IPS DF 6.9 (cell line): Measurements from ENCODE around the gene TLNRD1.

ENCODE experiments used
- DNase-seq: peaks from one replicate; pipeline ENCODE4 v3.0.0-alpha.2; 2013; ENCODE audit warnings: low read depth, low spot score
- H3K27ac ChIP-seq: one replicate; pipeline ENCODE4 v1.5.1; 2013; ENCODE audit warnings: low read length, control low read depth
- H3K27me3 ChIP-seq: 2 replicates; pipeline ENCODE4 v1.6.1; 2013; ENCODE audit warnings: mild to moderate bottlenecking, low read length; ENCODE audit not compliant: control insufficient read depth, insufficient read depth
- H3K36me3 ChIP-seq: 2 replicates; pipeline ENCODE4 v1.6.1; 2013; ENCODE audit warnings: low read length; ENCODE audit not compliant: control insufficient read depth, insufficient read depth
- H3K4me1 ChIP-seq: 2 replicates; pipeline ENCODE4 v1.6.1; 2013; ENCODE audit warnings: low read length; ENCODE audit not compliant: control insufficient read depth, insufficient read depth
- H3K4me3 ChIP-seq: 2 replicates; pipeline ENCODE4 v1.5.1; 2013; ENCODE audit warnings: mild to moderate bottlenecking, low read length
- H3K9me3 ChIP-seq: 2 replicates; pipeline ENCODE4 v1.6.1; 2013; ENCODE audit warnings: low read length, inconsistent platforms; ENCODE audit not compliant: control insufficient read depth, insufficient read depth
- WGBS: extraction: QIAGEN DNeasy Blood & Tissue Kit; methylation state at CpG from one replicate; pipeline ENCODE4 v1.1.7; 2013; ENCODE audit warnings: mixed read lengths, missing lambda C conversion rate; ENCODE audit not compliant: insufficient read length, insufficient coverage; 5-methylcytosine and 5-hydroxymethylcytosine counted together

The TLNRD1 gene

DNA sequence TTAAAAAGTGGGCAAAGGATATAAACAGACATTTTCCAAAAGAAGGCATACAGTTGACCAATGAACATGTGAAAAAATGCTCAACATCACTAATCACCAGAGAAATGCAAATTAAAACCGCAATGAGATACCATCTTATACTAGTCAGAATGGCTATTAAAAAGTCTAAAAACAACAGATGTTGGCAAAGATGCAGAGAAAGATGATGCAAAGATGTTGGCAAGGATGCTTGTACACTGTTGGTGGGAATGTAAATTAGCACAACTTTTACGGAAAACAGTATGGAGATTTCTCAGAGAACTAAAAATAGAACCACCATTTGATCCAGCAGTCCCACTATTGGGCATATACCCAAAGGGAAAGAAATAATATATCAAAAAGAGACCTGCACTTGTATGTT is 53.5 kb downstream of the TLNRD1 start:
- Histone ChIP-seq H3K36me3 (no peaks in the 10 kb centered on the region), H3K4me1 (no peaks in the 10 kb centered on the region), H3K4me3 (no peak overlapping the region), H3K27me3 (no peaks in the 10 kb centered on the region), H3K9me3 (no peaks in the 10 kb centered on the region), H3K27ac (no peak overlapping the region)
- DNase-seq = no peak
- no CpG with 5 or more reads among the region's 2 CpGs for WGBS
